Omental fat pad (tissue), 4 donors: ENCODE data around the gene HPCAL1. TPM values are rescaled to one million over a fixed set of nuclear protein-coding genes. Genes with fewer than 3 reads are reported as not detected.

Experiments used
- ATAC-seq: fragments of 150-250 bp; one replicate; pipeline ENCODE4 v1.9.1; 2016; ENCODE audit warnings: mild to moderate bottlenecking, moderate library complexity; ENCODE audit not compliant: low FRiP score
- DNase-seq: peaks from one replicate; pipeline ENCODE4 v3.0.0-alpha.2; 2019; ENCODE audit warnings: low spot score
- total RNA-seq, 4 donors: library from RNA; depleted of rRNA; stranded (reverse); fragments of >200 nt; gene quantifications; one replicate each; pipeline ENCODE4 v1.1.0, GENCODE V29; 2016
- TF ChIP-seq, protein P1 (sequence below), 3 donors: fragments of 450-650 bp; IDR thresholded peaks; one replicate each; pipeline ENCODE4 v1.5.1; 2016 to 2017; ENCODE audit warnings: antibody characterized with exemption in 3 of 3, mild to moderate bottlenecking in 3 of 3, moderate library complexity in 2 of 3

Gene HPCAL1
- total RNA-seq, 4 donors from 2014 or later, result 51.8 to 75.8 (median 67.8) TPM

DNA sequence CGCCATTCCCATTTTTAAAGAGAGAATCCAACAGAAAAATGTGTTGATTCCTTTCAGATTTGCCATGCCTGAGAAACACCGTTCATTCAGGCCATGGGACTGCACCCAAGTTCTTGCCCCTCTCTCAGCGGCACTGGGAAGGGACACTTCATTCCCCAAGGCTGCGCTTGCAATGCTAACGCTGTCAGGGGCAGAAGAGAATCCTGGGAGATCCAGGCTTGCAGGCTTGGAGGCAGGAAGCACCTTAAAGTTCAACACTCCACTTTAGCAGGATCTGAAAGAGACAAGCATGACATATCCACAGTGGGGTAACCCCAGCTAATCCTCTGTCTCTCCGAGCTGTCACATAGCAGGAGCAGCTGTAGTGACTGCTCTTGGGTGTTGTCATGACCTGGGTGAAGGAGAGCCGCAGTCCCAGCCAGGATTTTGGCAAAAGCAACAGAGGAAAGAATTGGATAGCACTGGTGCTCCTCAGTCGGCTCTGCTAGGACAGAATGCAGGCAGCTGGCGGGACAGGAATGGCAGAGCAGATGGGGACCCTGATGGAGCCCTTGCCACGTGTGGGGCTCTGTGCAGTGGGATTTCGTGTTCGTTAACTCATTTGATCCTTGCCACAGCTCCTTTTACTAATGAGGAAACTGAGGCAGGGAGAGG lies 167.4 kb downstream of the HPCAL1 start:
- ATAC-seq (no peak), DNase-seq (no peak)
- TF ChIP-seq, protein P1, sequence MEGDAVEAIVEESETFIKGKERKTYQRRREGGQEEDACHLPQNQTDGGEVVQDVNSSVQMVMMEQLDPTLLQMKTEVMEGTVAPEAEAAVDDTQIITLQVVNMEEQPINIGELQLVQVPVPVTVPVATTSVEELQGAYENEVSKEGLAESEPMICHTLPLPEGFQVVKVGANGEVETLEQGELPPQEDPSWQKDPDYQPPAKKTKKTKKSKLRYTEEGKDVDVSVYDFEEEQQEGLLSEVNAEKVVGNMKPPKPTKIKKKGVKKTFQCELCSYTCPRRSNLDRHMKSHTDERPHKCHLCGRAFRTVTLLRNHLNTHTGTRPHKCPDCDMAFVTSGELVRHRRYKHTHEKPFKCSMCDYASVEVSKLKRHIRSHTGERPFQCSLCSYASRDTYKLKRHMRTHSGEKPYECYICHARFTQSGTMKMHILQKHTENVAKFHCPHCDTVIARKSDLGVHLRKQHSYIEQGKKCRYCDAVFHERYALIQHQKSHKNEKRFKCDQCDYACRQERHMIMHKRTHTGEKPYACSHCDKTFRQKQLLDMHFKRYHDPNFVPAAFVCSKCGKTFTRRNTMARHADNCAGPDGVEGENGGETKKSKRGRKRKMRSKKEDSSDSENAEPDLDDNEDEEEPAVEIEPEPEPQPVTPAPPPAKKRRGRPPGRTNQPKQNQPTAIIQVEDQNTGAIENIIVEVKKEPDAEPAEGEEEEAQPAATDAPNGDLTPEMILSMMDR (IDR thresholded peaks at IDR 0.05), result no peak

DNA sequence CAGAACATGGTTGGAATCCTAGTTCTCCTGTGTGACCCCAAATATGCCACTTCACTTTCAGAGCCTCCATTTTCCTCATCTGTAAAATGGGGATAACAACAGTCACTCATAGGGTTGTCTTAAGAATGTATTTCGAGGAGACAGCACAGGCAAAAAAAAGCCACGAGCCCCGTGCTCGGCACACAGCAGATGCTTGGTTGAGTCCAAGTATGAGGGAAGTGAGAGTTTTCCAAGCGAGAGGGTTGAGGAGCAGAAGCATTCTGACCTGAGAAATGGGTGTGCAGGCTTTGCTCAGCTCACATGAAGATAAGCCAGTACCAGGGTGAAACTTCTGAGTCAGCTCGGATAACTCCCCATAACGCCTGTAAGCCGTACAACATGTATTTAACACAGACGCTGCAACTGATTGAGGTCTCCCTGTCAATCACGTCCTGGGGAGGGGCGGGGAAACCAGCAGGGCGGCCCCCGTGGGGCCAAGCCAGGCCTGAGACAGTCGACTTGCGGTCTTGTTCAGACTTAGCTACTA lies 168.4 kb downstream of the HPCAL1 start:
- ATAC-seq, result no peak
- TF ChIP-seq, protein P1 (IDR thresholded peaks at IDR 0.05), result no peak
- DNase-seq, result no peak

DNA sequence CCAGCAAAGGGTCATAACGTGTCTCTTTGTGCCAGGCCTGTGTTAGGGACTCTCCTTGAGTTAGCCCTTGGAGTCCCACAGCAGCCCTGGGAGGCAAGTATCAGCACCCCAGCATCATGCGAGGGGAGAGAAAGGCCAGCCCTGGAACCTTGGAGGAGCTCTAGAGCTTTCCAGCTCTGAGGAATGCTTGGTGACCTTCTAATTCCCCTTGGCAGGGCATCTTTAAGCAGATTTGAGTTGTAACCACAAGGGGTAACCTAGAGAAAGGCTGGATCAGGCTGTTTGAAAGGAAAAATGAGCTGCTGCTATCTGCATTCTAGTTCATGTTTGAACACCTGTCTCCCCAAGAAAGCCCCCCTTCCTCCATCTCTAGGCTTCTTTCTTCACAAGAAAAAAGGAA lies 169.3 kb downstream of the HPCAL1 start:
- TF ChIP-seq, protein P1 (IDR thresholded peaks at IDR 0.05), result no peak
- ATAC-seq (no peak), DNase-seq (no peak)

DNA sequence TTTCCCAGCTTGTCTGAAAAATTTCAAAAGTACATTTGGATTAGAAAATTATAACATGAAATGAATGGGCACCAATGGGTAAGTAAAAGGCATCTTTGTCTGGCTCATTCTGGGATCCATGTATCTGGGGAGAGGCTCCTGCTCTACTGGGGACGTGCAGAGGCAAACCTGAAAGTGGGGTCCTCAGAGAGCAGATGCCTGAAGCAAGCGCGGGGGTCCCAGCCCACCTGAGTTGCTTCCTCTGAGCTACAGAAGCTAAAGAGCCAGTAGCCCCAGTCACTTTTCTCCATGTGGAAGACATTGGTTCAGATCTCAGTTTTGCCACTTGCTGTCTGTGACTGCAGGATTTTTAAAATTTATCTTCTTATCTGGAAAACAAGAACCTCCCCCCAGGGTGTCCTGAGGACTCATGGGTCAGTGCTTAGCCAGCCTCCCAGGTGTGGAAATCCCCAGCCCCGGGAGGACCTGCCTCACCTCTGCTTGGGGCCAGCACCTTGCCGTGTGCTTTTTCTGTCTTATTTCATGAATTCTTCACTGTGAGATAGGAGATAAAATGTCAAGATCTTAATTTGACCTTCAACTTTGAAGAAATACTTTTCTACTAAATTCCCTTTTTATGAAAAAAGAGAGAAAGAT lies 170.5 kb downstream of the HPCAL1 start:
- ATAC-seq, result no peak
- TF ChIP-seq, protein P1 (IDR thresholded peaks at IDR 0.05), result no peak
- DNase-seq, result no peak

DNA sequence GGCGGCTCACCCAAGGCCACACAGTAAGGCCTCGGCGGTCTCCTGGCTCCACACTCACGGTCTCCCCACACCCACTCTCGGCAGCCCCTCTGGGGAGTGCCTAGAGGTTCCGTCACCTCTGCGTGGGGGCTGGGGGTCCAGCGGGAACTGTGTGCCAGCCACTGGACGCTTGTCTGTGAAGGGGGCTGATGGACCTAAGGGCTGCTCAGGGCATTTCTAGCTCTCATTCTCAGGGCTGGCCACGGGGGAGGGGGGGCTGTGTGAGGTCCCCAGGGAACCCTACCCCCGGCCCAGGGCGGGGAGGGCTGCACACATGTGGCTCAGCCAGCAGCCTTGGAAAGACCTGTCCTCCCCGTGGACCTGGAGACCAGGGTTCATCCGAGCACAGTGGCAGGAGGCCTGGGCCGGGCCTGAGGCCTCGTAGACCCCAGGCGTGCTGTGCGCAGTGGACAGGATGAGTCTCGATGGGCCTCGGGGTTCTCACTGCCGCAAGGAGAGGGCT lies 172.6 kb downstream of the HPCAL1 start:
- ATAC-seq (no peak), DNase-seq (no peak)
- TF ChIP-seq, protein P1 (IDR thresholded peaks at IDR 0.05), result no peak

DNA sequence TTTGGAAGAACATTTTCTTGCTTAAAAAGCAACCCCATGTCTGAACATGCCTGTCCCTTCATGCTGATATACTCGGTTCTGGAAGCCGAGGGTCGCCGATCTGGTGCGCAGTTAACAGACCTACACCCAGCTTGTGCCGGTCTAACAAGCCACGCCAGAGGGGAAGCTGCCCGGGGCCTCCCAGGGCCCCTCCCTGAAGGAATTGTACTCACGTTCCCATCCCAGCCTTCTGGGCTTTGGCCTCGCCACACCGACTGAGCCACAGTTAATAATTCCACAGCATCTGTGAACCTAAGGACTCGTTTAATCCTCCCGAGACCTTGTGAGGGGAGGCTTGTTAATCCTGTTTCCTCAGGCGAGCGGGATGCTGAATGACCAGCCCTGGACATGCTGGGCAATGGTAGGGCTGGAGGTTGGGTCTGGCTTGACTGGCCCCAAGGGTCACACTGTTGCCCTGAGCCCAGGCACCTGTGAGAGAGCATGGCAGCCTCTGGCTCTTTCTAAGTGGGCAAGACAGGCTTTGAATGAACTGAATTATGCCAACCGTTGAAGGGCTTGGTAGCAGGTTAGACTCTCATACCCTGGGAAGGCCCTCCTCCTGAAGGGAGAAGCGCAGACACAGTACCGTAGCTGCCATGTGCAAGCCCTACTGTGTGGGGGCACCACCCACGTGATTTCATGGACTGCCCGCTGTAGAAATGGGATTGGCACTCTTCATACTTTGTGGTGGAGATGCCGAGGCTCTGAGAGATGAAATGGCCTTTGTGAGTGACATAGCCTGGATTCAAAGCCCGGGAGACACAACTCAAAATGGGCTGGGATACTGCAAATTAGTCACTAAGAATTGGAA lies 173.3 kb downstream of the HPCAL1 start:
- no peak for ATAC-seq
- no peak for DNase-seq
- TF ChIP-seq, protein P1 (IDR thresholded peaks at IDR 0.05), result no peak
